ENCODE data around the gene LMLN. TPM values are rescaled to one million over a fixed set of nuclear protein-coding genes. Genes with fewer than 3 reads are reported as not detected.

LMLN gene
- total RNA-seq, 1 donor = 6.5 TPM

DNA sequence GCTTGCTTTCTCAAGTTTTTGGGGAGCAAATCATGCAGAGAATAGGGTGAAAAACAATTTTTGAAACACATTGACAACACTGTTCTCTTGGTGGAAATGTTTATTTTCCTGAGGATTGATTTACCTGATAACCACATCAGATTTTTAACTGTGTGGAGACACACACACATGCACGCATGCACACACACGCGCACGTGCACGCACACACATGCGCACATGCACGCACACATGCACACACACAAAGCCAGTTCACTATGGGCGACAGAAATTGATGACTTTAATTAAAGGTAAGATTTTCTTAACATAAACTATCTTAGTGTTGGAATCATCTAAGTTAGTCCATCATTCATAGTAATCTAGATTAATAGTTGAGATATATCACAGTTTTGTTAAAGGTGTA lies 15.3 kb downstream of the LMLN start:
- DNase-seq (ENCODE audit: low read depth) = no peak
- H3K4me3 ChIP-seq (ENCODE audit: low read depth, low read length) = no peak overlapping the region
- no peak for TF ChIP-seq CTCF (IDR thresholded peaks at IDR 0.05; ENCODE audit: insufficient read depth, low read depth, low read length)

DNA sequence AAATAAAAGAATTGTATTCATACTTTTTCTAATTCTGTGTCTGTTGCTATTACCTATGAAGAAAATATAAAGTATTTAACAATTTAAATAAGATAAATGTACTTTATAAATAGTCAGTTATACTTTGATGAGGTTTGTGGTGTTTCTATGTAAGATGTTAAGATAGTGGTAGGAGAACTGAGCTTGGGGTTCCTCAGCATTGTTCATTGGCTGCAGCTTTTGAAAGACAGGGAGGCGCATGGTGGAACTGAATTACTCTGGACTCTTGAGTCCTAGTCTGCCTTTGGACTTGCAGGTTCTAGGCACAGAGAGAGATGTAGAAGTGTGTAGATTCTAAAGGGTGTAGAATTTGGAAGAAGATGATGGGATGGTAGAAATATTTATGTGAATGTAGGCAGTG lies 23.1 kb downstream of the LMLN start:
- no peak for DNase-seq (ENCODE audit: low read depth)
- H3K4me3 ChIP-seq (ENCODE audit: low read depth, low read length) = no peak overlapping the region
- no peak for TF ChIP-seq CTCF (IDR thresholded peaks at IDR 0.05; ENCODE audit: insufficient read depth, low read depth, low read length)

DNA sequence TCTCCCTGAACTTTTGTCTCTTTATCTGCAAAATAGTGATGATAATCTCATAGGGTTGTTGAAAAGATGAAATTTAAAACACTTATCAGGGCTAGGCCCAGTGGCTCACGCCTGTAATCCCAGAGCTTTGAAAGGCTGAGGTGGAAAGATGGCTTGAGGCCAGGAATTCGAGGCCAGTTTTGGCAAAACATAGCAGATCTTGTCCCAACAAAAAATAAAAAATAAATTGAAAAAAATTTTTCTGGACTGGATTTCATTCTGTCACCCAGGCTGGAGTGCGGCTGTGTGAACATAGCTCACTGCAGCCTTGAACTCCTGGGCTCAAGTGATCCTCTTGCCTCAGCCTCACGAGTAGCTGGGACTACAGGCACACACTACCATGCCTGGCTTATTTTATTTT lies 29.6 kb downstream of the LMLN start:
- H3K4me3 ChIP-seq (ENCODE audit: low read depth, low read length) = no peak overlapping the region
- TF ChIP-seq CTCF (IDR thresholded peaks at IDR 0.05; ENCODE audit: insufficient read depth, low read depth, low read length) = no peak
- no peak for DNase-seq (ENCODE audit: low read depth)

DNA sequence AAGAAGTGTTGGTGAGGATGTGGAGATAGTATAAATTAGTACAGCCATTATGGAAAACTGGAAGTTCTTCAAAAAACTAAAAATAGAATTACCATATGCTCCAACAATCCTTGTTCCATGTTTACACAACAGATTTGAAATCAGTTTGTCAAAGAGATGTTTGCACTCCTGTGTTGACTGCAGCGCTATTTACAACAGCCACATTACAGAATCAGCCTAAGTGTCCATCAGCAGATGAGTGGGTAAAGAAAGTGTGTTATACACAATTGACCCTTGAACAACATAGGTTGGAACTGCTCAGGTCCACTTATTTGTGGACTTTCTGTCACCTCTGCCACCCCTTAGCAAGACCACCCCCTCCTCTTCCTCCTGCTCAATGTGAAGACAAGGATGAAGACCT lies 34.7 kb downstream of the LMLN start:
- DNase-seq (ENCODE audit: low read depth) = no peak
- no peak for TF ChIP-seq CTCF (IDR thresholded peaks at IDR 0.05; ENCODE audit: insufficient read depth, low read depth, low read length)
- H3K4me3 ChIP-seq (ENCODE audit: low read depth, low read length) = no peak overlapping the region

GRCh38 chr3:197996855-197997254 lies 36.8 kb downstream of the LMLN start:
- no peak for TF ChIP-seq CTCF (IDR thresholded peaks at IDR 0.05; ENCODE audit: insufficient read depth, low read depth, low read length)
- DNase-seq (ENCODE audit: low read depth) = no peak
- H3K4me3 ChIP-seq (ENCODE audit: low read depth, low read length) = no peak overlapping the region

GRCh38 chr3:197997936-197998335 lies 37.9 kb downstream of the LMLN start:
- H3K4me3 ChIP-seq (ENCODE audit: low read depth, low read length) = no peak overlapping the region
- DNase-seq (ENCODE audit: low read depth) = no peak
- TF ChIP-seq CTCF (IDR thresholded peaks at IDR 0.05; ENCODE audit: insufficient read depth, low read depth, low read length) = no peak

GRCh38 chr3:198017090-198017489 lies 57.1 kb downstream of the LMLN start:
- DNase-seq (ENCODE audit: low read depth) = no peak
- TF ChIP-seq CTCF (IDR thresholded peaks at IDR 0.05; ENCODE audit: insufficient read depth, low read depth, low read length) = no peak
- H3K4me3 ChIP-seq (ENCODE audit: low read depth, low read length) = no peak overlapping the region

All from fibroblast of villous mesenchyme (primary cell).